HG02798 (cell line): ENCODE results near the gene SGO1.

Experiments
- ATAC-seq: cut with Tn5 transposase; IDR thresholded peaks from one replicate; pipeline ENCODE4 v1.9.1; 2021; ENCODE audit warnings: mild to moderate bottlenecking; ENCODE audit not compliant: unreplicated experiment, poor library complexity

The SGO1 gene

DNA sequence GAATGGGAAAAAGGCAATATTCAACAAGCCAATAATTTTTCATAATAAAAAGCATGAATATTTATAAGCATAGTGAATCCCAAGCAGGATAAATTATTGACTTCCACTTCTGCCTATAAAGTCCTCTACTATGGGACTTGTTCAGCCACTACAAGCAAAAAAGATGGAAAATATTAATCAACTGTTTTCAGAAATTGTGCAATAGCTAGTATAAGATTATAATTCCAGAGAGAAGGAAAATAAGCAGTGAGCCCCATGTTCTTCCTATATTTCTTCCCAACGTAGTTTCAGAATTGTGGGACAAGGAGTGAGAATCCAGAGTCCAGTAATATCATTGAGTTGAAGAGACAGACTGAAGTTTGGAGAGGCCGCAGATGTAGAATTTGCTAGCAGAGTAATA is 24.3 kb downstream of the SGO1 start:
- ATAC-seq = no peak

DNA sequence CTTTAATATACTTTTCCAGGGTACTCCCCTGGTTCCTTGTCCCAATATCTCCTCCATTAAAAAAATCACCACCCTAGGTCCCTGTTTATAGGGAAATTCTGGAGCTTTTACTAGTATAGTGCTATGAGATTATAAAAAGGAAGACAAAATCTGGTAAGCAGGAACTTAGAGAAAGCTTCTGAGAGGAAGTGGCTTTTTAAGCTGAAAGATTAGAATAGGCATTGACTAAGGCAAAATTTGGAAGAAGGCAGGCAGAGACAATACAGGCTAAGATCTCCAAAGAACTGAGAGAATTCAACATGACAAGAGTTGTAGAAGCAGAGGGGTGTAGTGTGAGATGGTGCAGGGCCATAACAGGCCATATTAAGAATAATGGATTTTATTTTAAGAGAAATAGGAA is 25.8 kb downstream of the SGO1 start:
- no peak for ATAC-seq

DNA sequence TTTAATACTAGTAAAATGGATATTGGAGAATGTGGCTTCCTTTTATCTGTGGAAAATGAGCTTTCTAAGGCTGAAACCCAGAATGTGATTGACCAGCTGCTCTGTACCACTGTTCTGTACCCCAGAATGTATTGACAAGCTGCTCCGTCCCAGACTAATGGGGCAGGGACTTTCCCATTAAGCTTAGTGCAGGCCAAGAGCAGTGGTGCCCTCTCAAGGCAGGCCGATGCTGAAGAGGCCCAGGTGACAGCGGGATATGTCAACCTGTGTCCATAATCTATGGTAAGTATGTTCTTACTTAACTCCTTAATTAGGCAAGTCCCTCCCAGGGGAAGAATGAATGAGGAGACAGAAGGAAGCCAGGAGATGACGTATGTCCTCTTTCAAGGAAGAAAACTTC is 31.1 kb downstream of the SGO1 start:
- ATAC-seq = no peak

- no peak for ATAC-seq
Measured at GRCh38 chr3:20154078-20154477, 31.9 kb downstream of the SGO1 start.

DNA sequence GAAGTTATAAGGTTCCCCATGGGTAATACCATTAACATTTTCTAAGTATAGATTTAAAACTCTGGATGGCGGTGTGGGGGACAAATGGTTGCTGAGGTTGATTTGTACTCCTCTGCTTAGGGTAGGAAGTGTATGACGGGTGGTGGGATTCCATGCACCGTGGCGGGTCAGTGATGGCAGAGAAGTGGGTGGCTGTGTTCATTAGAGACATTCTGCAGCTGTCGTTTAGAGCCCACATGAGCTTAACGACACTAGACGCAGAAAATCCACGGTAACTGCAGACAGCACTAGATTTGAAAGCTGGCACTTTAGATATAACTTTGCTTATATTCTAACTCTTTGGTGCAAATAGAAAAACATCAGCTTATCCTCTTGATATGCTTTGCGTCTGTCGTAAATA is 37.5 kb downstream of the SGO1 start:
- ATAC-seq = no peak

- ATAC-seq = no peak
Measured at GRCh38 chr3:20147361-20147760, 38.6 kb downstream of the SGO1 start.

GRCh38 chr3:20146301-20146700 is 39.7 kb downstream of the SGO1 start:
- ATAC-seq = no peak

- no peak for ATAC-seq
Measured at GRCh38 chr3:20145874-20146273, 40.1 kb downstream of the SGO1 start.

- no peak for ATAC-seq
Measured at GRCh38 chr3:20143519-20143918, 42.5 kb downstream of the SGO1 start.

DNA sequence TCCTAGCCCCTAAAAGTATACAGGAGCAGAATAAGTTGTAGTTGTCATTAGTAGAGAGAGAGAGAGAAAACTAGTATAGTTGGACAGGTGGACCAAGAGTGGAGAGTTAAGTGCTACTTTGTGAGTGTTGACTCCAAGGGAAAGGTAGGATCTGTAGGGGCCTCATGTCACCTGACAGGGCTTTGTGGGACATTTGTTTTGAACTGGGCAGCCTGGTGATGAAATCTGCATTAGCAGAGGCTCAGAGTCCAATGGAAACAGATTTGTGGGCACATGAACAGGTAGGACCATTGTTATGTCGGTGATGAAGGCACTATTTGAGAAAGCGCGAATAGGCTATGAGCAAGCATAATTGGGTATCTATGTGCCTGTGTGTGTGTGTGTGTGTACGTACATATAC is 43.5 kb downstream of the SGO1 start:
- no peak for ATAC-seq

DNA sequence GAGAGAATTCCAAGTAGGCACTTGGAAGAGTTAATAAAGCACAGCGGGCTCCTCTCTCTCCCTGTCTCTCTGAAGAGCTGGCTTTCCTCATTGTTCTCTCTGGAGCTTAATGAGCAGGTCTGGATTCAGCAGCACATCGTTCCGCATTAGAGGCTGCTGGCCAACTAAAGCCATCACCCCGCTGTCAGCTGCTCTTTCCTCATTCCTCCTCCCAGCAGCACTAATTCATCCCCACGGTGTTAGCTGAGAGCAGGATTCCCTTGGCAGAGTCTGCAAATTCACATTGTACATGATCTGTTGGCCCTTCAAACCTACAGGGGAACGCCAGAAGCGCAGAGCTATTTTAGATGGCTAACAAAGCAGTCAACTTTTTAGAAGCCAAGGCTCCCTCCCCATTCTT is 44.2 kb downstream of the SGO1 start:
- ATAC-seq = no peak

DNA sequence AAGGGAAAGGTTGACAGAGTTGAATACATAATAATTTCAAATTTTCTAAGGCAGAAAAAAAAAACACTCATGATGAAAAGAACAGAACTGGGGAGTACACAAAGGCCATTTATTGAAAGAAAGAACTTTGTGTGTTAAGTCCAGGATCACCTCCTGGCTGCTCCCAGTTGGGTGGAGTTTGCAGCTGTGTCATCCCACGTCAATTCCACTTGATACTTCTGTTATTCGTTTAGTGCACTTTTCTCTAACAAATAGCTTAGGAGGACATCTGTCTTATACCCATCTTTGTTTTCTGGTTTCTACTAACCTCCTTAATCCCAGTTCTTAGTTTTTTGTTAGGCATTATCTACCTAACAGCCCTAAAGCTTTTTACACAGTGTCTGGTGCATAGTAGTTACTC is 44.7 kb downstream of the SGO1 start:
- no peak for ATAC-seq

GRCh38 chr3:20140881-20141280 is 45.1 kb downstream of the SGO1 start:
- no peak for ATAC-seq

- no peak for ATAC-seq
Measured at GRCh38 chr3:20137647-20138046, 48.4 kb downstream of the SGO1 start.

GRCh38 chr3:20136231-20136630 is 49.8 kb downstream of the SGO1 start:
- no peak for ATAC-seq

- ATAC-seq = no peak
Measured at GRCh38 chr3:20130106-20130505, 55.9 kb downstream of the SGO1 start.

- no peak for ATAC-seq
Measured at GRCh38 chr3:20128358-20128757, 57.6 kb downstream of the SGO1 start.

DNA sequence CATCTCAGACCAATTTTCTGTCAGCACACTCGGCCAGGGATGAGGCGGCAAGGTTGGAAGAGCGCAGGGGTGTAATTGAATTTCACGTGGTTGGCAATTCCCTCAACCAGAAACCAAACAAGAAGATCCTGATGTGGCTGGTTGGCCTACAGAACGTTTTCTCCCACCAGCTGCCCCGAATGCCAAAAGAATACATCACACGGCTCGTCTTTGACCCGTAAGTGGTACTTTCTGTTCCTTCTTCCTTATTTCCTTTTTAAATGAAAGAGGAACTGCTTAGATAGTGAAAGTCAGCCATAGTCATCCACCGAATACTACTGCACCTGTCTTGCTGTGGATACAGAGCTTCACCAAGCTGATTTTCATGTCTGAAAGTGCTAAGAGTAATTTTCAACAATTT is 60.1 kb downstream of the SGO1 start:
- ATAC-seq = peak; percentile 100

DNA sequence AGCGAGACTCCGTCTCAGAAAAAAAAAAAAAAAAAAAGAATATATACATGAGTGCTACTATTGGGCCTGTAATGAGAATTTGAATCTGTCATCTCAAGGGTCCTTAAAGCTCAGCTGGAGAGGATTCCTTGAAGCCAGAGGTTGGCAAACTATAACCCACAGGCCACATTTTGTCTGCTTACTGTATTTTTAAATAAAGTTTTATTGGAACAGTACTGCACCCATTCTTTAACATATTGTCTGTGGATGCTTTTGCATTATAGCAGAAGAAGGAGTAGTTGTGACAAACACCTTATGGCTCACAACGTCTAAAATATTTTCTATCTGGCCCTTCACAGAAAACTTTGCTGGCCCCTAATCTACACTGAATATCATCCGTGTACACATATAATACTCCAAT is 60.7 kb downstream of the SGO1 start:
- no peak for ATAC-seq

- no peak for ATAC-seq
Measured at GRCh38 chr3:20123131-20123652, 62.8 kb downstream of the SGO1 start.

GRCh38 chr3:20121088-20121487 is 64.9 kb downstream of the SGO1 start:
- no peak for ATAC-seq
